Measurements from ENCODE around the gene SP6. TPM values are rescaled to one million over a fixed set of nuclear protein-coding genes. Genes with fewer than 3 reads are reported as not detected.

Gene SP6
- total and polyA plus RNA-seq, 2 of the 8 experiments (the other 6 are each of a cell fraction or from before 2014, with no cell fraction given) = 1.2 to 1.5 TPM

DNA sequence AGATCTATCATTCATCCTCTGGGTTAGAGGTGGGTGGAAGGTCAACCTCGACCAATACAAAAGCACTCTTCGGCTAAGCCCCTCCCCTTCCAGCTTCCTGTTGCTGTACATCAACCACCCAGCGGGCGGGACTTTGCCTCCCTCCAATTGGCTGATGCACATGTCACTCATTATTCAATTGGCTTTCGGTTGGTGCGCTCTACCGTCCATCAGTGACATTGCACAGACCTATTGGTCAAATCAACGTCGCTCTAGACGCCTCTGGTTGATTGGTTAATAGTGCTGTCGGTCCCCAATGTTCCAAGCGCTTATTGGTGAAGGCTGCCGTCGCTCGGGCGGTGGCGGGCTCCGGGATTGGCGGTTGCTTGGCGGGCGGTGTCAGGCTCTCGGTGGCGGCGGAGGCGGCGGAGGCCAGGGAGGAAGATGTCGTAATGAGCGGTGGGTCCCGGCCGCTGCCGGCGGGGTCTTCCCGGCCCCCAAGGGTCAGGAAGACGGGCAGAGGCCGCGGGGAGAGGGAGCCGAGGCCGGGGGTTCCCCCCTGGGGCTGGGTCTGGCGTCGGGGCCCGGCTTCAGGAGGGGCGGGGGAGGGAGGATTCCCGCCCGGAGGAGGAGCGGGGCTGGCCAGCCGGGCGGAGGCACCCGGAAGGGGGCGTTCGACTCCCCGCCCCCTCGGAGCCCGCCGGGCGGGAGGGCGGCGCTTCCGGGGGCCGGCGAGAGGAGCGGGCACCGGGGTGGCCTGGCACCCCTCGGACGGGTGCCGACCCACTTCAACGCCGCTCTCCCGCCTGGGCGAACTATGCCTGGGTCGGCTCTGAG is 45.1 kb upstream of the SP6 start, which contains the start of gene SP2 (continued):
- TF ChIP-seq, protein P1, sequence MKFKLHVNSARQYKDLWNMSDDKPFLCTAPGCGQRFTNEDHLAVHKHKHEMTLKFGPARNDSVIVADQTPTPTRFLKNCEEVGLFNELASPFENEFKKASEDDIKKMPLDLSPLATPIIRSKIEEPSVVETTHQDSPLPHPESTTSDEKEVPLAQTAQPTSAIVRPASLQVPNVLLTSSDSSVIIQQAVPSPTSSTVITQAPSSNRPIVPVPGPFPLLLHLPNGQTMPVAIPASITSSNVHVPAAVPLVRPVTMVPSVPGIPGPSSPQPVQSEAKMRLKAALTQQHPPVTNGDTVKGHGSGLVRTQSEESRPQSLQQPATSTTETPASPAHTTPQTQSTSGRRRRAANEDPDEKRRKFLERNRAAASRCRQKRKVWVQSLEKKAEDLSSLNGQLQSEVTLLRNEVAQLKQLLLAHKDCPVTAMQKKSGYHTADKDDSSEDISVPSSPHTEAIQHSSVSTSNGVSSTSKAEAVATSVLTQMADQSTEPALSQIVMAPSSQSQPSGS (IDR thresholded peaks at IDR 0.05; ENCODE audit: low read length) = no peak
- peak; percentile 69; the same call in 1 of the 2 replicates for TF ChIP-seq CEBPB (IDR thresholded peaks at IDR 0.05; ENCODE audit: low read depth, low read length)
- TF ChIP-seq RAD21 (IDR thresholded peaks at IDR 0.05 in 1 of 2, conservative IDR thresholded peaks at IDR 0.05 in 1 of 2; ENCODE audit: low read depth in 2 of 2, low read length in 2 of 2) = no peak
- no peak for TF ChIP-seq NRF1 (IDR thresholded peaks at IDR 0.05; ENCODE audit: low read depth, low read length)
- TF ChIP-seq KDM5A (IDR thresholded peaks at IDR 0.05; ENCODE audit: low read length) = no peak
- TF ChIP-seq KDM4A (IDR thresholded peaks at IDR 0.05; ENCODE audit: low read depth, low read length, severe bottlenecking) = peak; percentile 73
- TF ChIP-seq EZH2 (IDR thresholded peaks at IDR 0.05; ENCODE audit: low read depth, low read length, severe bottlenecking) = no peak
- TF ChIP-seq POLR2A (IDR thresholded peaks at IDR 0.05; ENCODE audit: control extremely low read depth in 1 of 2, low read depth in 2 of 2, low read length in 2 of 2) = peak; percentile 53 to 75
- TF ChIP-seq RBBP5 (IDR thresholded peaks at IDR 0.05; ENCODE audit: borderline replicate concordance, low read depth, low read length) = no peak
- TF ChIP-seq PHF8 (conservative IDR thresholded peaks at IDR 0.05; ENCODE audit: low read depth, low read length) = peak; percentile 97
- peak; percentile 90 for TF ChIP-seq CREB1 (IDR thresholded peaks at IDR 0.05)
- no peak for TF ChIP-seq HDAC2 (IDR thresholded peaks at IDR 0.05; ENCODE audit: borderline replicate concordance in 1 of 2, low read depth in 2 of 2, low read length in 2 of 2)
- no peak for TF ChIP-seq ZNF274 (IDR thresholded peaks at IDR 0.05; ENCODE audit: borderline replicate concordance, extremely low read depth, low read length)
- peak; percentile 89; the same call in 1 of the 2 replicates for TF ChIP-seq TCF12 (IDR thresholded peaks at IDR 0.05; ENCODE audit: low read depth, low read length)
- no peak for TF ChIP-seq RFX5 (IDR thresholded peaks at IDR 0.05; ENCODE audit: borderline replicate concordance, low read depth, low read length)
- no peak for TF ChIP-seq GTF2F1 (IDR thresholded peaks at IDR 0.05; ENCODE audit: borderline replicate concordance, low read depth, low read length)
- no peak for TF ChIP-seq CTBP2 (IDR thresholded peaks at IDR 0.05; ENCODE audit: borderline replicate concordance, insufficient read depth, insufficient read length, low read length)
- TF ChIP-seq SP4 (IDR thresholded peaks at IDR 0.05; ENCODE audit: low read length) = peak; percentile 98
- peak; percentile 99 for TF ChIP-seq CHD2 (IDR thresholded peaks at IDR 0.05; ENCODE audit: low read length)
- TF ChIP-seq, protein P2, sequence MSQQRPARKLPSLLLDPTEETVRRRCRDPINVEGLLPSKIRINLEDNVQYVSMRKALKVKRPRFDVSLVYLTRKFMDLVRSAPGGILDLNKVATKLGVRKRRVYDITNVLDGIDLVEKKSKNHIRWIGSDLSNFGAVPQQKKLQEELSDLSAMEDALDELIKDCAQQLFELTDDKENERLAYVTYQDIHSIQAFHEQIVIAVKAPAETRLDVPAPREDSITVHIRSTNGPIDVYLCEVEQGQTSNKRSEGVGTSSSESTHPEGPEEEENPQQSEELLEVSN (IDR thresholded peaks at IDR 0.05) = no peak
- TF ChIP-seq HDAC6 (IDR thresholded peaks at IDR 0.05; ENCODE audit: low read depth, low read length) = no peak
- peak; percentile 25; the same call in 1 of the 2 replicates for TF ChIP-seq SIX5 (IDR thresholded peaks at IDR 0.05; ENCODE audit: low read depth, low read length)

Measured in H1 (cell line).